ENCODE results near the gene ELAVL2.
"Not testable (repeated sequence)": the region's sequence is repeated elsewhere in the genome, so short reads cannot be mapped to it uniquely, and the experiment has no call there.

Gene ELAVL2

GRCh38 chr9:23723048-23723447 is 103.0 kb downstream of the ELAVL2 start:
- DNase-seq (ENCODE audit: low read depth, low spot score), result not testable (repeated sequence)

GRCh38 chr9:23721466-23721865 is 104.6 kb downstream of the ELAVL2 start:
- DNase-seq (ENCODE audit: low read depth, low spot score), result no peak

- no peak for DNase-seq (ENCODE audit: low read depth, low spot score)
Measured at GRCh38 chr9:23717505-23717904, 108.5 kb downstream of the ELAVL2 start.

GRCh38 chr9:23707249-23707648 is 118.8 kb downstream of the ELAVL2 start:
- no peak for DNase-seq (ENCODE audit: low read depth, low spot score)

DNA sequence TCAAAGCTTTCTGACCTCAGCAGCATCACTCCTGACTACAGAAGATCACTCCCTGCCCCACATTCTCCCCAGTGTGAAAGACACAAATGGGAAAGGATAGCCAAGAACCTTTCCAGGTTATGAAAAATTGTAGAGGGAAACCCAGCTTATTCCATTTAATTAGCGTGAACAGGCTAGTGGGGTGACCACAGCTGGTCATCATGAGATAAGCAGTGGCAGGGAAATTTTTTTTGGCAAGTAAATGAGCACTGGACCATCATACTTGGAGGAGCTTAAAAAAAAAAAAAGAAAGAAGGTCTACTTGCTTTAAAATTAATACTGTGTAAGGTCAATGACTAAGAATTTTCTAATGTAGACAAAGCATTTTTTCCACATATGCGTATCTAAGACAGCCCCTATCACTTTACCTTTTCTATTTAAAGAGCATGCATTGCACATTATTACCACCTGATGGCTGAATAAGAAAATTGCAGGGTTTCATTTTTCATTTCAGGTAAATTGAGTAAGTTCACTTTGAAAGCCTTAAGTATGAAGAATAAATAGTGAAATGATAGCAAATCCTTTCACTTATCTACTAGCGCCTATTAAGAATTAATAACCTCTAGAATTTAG is 123.6 kb downstream of the ELAVL2 start:
- peak; percentile 9 for DNase-seq (ENCODE audit: low read depth, low spot score)

- no peak for DNase-seq (ENCODE audit: low read depth, low spot score)
Measured at GRCh38 chr9:23701291-23701690, 124.7 kb downstream of the ELAVL2 start.

- no peak for DNase-seq (ENCODE audit: low read depth, low spot score)
Measured at GRCh38 chr9:23700359-23700758, 125.7 kb downstream of the ELAVL2 start.

DNA sequence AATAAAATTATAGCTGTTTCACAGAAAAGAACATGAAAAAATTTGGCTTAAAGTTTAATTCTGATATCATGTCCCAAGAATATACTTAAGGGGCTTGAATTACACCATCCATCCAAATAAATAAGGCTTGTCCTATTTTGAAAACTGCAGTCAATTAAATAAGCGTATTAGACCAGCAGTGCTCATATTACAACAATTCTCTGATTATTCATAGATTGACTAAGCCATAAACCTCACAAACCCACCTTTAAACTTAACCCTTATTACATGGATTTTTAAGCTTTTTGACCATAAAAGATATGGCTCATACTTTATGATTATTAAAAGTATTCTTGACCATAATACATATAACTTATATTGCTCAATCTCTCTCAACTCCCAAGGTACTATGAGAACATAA is 127.9 kb downstream of the ELAVL2 start:
- no peak for DNase-seq (ENCODE audit: low read depth, low spot score)

DNA sequence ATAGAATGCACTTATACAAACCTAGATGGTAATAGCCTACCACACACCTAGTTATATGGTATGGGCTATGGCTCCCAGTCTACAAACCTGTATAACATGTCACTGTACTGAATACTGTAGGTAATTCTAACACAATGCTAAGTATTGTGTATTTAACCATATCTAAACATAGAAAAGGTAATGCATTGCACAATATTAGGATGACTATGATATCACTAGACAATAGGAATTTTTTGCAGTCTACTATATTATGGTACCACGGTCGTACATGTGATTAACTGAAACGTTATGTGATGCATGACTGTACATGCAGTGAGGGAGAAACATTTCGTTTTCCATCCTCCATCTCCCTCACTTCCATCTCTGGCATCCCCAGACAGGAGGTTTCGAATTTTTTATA is 130.5 kb downstream of the ELAVL2 start:
- DNase-seq (ENCODE audit: low read depth, low spot score), result no peak

DNA sequence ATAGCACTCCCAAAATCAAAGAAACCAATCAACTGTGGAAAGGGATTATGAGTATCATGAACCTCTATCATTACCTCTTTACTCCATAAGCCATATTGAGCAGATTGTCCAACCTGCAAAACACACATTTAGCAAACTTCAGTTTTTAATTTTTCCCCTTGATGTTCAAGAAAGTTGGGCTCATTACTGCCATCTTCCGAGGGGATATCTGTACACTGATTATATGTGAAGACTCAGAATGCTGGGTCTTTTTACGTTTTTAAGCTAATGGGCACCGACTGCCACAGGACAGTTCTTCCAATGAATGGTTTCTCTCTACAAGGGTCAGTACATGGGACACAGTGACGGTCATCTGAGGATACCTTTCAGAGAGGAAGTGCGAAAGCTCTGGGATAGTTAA is 132.7 kb downstream of the ELAVL2 start:
- DNase-seq (ENCODE audit: low read depth, low spot score), result no peak

DNA sequence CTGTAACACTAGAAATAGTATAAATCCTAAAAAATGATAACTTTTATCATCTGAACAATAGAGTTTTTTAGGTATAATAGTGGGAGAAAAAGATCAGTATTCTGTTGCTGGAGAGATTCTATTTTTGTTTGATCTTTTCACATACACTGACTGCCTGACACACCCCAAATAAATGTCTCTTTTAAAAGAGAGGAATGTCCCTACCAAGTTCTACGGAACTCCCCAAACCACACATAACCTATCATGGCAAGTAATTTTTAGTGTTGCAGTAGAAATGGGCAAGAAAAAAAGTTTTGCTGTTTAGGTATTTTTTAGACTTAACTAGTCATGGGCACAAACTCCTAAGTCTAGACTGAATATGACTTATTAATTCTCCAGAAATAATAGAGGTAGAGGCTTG is 139.1 kb downstream of the ELAVL2 start:
- DNase-seq (ENCODE audit: low read depth, low spot score), result peak; percentile 30

GRCh38 chr9:23686257-23686656 is 139.8 kb downstream of the ELAVL2 start:
- peak; percentile 84 for DNase-seq (ENCODE audit: low read depth, low spot score)

DNA sequence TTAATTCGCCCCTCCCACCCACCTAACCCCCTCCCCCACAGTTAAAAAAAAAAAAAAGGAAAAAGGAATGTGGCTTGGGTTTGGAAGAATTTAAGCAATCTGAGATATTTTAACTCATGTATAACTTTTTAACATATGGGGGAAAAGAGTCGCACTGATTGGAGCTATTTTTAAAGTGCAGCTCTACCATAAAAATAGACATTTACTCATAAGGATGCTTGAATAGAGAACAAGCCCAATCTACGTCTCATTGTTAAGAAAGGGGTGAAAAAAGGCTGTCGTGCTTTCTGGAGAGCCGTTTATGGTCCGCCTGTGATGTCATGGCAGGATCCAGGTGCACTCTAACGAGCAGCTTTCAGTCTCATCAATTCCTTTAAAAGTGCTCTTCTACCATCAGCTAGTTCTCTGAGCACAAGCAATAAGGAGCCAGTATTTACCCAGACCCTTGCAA is 142.4 kb downstream of the ELAVL2 start:
- peak; percentile 20 for DNase-seq (ENCODE audit: low read depth, low spot score)

DNA sequence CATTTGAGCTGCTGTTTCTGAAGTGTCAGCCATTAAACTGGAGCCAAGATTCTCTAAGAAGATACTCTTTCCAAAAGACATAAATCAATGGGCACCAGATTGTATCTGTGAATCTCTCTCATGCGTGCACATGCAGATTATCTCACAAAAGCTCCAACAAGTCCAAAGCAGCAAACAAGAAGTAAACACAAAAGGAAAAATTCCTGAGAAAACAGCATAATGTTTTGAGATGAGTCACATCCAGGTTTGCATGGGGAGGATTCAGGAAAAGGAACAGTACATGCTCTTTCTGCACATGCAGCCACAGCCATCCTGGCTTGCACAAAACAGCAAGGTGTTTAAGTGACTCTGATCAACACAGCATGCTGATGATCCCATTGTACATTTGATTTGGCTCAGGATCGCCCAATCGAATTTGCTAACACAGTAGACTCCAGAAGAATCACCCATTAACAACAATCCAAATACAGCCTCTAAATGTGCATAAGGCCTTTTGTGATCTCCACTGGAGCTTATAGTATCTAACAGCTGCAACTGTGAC is 143.1 kb downstream of the ELAVL2 start:
- peak; percentile 47 for DNase-seq (ENCODE audit: low read depth, low spot score)

- no peak for DNase-seq (ENCODE audit: low read depth, low spot score)
Measured at GRCh38 chr9:23682352-23682751, 143.7 kb downstream of the ELAVL2 start.

DNA sequence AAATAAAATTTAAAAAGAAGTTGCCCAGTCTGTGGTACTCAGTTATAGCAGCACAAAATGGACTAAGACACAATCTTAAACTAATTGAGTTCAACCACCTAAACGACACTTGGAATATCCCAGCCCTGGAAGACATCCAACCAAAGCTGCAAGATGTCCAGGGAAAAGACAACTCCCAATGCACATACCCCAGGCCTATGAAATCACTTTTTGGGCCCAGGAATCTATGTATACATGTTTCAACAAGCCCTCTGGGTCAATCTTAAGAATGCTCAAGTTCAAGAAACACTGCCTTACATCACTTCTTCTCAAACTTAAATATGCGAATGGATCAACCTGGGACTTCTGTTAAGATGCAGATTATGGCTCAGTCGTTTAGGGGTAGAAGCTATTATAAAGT is 148.6 kb downstream of the ELAVL2 start:
- no peak for DNase-seq (ENCODE audit: low read depth, low spot score)

GRCh38 chr9:23674016-23674585 is 151.9 kb downstream of the ELAVL2 start:
- peak; percentile 11 for DNase-seq (ENCODE audit: low read depth, low spot score)

GRCh38 chr9:23672151-23672550 is 153.9 kb downstream of the ELAVL2 start:
- no peak for DNase-seq (ENCODE audit: low read depth, low spot score)

DNA sequence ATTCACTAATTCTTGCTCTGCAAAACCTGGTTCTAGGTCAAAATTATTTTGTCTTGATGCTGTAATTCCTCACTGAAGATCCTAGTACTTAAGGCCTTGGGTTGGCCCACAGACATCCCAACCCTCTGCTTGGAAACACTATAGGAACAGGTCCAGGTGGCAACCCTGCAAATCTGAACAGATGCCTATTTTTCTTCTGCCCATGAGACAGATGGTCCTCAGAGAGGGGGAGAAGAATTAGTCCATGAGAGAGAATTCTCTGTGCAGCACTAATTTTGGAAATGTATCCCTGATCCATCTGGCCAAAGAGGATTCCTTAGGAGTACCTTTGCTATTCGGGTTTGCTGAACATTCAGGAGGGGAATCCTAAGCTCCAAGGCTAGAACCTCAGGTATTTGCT is 156.3 kb downstream of the ELAVL2 start:
- DNase-seq (ENCODE audit: low read depth, low spot score), result no peak

DNA sequence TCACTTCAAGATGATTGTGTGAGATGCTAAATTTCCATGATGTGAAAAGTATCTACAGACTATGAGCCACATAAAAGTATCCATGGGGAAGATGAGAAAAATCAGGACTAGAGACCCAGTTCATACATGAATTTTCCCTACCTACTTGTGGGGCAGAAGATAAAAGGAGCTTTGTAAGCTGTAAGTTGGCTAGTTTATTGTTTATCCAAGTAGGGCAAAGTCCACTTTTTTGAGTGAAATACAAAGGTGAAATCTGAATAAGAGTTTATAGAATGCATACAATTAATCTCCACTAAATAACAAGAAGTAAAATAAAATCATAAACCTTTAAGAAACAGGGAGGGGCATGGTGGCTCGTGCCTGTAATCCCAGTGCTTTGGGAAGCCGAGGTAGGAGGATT is 160.4 kb downstream of the ELAVL2 start:
- no peak for DNase-seq (ENCODE audit: low read depth, low spot score)

GRCh38 chr9:23665051-23665450 is 161.0 kb downstream of the ELAVL2 start:
- DNase-seq (ENCODE audit: low read depth, low spot score), result no peak

GRCh38 chr9:23663946-23664345 is 162.1 kb downstream of the ELAVL2 start:
- DNase-seq (ENCODE audit: low read depth, low spot score), result no peak

DNA sequence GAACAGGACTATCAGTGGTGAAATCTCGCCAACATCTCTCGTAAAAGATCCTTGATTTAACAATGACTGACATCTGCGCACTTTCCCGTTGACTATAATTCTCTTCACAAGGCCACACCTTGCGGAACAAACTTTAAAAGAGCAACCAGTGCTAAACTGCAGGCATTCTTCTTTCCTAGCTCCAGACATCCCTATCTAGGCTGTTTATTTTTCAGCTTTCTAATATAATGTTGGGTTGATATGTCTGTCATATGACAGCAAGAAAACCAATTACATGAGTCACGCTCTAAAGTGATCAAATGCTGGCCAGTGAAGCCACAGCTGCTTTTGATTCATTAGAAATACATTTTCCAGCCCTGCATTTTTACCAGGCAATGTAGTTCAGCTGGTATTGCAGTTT is 162.5 kb downstream of the ELAVL2 start:
- no peak for DNase-seq (ENCODE audit: low read depth, low spot score)

GRCh38 chr9:23663125-23663524 is 162.9 kb downstream of the ELAVL2 start:
- DNase-seq (ENCODE audit: low read depth, low spot score), result no peak

Measured in astrocyte of the hippocampus (primary cell).